Stimulated activated CD4-positive, alpha-beta T cell treated with anti-CD3 and anti-CD28 coated beads, Interleukin-1b, Interleukin-23, amount 100 ng/mL, for 48 hours (primary cell): ENCODE data around the gene PABPN1L.
"Not testable (repeated sequence)": the region's sequence is repeated elsewhere in the genome, so short reads cannot be mapped to it uniquely, and the experiment has no call there.

Experiments used
- DNase-seq: peaks from one replicate; pipeline ENCODE4 v3.0.0-alpha.2; 2020

The PABPN1L gene

DNA sequence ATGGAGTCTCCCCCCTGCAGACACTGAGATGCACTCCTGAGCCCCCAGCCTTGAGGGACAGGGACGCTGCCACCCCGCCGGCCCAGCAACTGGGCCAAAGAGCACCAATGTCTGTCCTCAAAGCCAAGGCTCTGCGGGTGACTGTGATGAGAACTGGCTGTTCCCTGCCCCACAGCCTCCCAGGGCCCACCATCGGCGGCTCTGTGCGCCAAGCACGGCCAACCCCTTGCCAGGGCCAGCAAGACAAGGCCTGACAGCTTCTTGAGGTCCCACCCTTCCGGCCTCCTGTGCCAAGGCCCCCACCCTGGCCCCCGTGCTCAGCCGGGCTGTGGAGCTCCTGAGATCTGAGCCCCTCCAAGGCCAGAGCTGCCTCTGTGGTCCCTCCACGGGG lies 34.2 kb upstream of the PABPN1L start:
- DNase-seq, result no peak

DNA sequence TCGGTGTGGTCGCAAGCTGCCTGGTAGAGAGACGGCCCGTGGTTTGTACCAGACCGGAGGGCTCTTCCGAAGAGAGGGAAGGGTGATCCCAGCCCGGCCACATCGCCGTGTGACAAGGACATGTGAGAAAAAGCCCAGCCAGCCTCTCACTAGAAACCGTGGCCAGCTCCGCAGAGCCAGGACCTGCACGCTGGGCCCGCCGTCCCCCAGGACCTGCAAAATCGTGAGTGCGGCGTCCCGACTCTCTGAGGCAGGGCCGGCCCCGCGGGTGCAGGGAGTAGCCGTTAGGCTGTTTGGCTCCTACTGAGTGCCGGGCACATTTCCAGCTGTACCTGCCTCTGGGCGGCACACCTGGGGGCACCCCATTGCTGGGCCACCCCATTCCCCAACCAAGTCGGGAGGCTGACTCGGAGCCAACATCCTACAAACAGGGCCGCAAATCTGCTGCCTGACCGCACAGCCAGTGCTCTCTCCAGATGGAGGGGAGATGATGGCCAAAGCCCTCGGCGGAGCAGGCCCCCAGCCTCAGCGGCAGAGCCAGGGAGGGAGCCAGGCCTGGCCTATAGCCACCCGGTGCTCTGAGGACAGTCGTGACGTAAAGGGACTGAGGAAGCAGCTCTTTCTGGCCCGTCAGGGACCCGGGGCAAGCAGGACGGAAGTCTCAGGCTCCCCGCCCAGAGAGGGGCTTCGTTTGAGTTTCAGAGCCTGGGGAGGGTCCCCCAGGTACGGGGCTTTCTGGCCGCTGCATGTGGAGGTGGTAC lies 33.6 kb upstream of the PABPN1L start:
- no peak for DNase-seq

DNA sequence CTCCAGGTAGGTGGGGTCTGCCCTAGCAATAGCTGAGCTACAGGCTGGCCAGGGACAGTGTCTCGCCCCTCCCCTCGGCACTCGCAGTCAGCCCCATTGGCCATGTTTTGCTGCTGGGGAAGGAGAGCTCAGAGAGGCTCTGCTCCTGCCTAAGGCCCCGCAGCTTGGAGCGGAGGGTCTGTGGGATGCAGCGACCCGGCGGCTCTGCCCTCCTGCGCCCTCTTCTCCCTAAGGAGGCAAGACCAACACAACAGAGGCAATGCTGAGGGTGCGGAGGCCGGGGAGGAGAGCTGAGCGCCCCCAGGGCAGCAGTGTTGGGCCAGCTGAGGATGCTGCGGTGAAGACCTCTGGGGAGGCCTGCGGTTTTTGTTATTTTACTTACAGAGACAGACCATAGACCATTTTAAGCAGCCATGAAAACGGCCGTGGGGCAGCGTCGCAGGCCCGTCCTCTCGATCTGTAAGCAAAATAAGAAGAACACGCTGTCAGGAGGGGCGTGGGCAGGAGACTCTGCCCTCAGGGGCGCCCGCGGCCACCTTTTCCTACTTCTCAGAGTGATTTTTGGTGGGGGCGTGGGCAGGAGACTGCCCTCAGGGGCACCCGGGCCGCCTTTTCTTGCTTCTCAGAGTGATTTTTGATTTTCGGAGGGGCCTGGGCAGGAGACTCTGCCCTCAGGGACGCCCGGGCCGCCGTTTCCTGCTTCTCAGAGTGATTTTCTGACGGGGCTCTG lies 31.4 kb upstream of the PABPN1L start:
- no peak for DNase-seq

DNA sequence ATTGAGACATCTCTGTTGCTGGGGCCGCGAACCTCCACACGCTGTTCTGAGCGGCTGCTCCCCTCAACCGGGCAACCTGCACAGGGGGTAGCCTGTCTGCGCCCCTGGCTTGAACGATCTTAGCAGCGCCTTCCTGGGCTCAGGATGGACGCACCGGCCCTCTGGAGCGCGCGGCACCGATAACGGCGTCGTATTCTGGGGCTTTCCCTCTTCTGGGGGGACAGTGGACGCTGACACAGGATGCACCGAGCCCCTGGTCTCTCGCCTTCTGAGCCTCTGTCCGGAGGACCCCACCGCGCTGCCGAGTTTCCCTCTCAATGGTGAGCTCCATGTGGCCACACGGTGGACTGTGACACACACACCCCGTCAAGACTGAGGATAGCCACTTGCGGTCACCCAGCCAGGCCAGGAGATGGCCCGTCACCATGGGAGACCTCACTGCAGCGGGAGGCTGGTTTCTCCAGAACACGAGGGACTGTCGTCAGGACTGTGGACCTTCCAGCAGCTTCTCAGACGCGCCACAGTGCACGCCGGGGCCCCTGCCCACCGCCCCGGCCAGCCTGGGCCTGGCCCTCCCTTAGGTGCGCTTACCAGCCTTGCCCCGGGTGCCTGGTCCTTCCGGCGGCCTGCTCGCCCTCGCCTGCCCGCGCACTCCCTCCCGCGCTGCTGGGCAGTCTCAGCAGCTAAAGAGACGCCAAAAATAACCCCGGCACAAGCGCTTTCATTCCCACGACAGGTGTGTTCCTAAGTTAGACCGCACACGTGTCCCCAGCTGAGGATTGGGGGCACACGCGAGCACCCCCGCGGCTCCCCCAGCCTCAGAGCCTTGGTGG lies 30.0 kb upstream of the PABPN1L start:
- no peak for DNase-seq

DNA sequence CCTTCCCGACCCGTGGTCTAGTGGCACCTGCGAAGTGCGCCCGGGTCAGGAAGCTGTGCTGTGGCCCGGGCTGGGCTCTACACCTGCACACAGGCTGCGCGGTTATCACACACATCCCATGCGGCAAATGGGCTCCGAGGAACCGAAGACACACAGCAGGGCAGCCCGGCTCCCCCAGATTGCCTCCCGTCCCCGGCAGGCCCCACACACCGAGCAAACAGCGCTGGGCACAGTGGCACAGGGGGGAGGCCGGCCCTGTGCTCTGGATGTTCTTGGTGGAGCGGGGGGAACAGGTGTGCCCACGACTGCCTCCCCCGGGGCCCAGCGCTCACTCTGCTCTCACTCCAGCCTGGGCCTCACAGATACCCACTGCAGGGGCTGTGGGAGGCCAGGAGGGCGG lies 28.9 kb upstream of the PABPN1L start:
- DNase-seq, result no peak

DNA sequence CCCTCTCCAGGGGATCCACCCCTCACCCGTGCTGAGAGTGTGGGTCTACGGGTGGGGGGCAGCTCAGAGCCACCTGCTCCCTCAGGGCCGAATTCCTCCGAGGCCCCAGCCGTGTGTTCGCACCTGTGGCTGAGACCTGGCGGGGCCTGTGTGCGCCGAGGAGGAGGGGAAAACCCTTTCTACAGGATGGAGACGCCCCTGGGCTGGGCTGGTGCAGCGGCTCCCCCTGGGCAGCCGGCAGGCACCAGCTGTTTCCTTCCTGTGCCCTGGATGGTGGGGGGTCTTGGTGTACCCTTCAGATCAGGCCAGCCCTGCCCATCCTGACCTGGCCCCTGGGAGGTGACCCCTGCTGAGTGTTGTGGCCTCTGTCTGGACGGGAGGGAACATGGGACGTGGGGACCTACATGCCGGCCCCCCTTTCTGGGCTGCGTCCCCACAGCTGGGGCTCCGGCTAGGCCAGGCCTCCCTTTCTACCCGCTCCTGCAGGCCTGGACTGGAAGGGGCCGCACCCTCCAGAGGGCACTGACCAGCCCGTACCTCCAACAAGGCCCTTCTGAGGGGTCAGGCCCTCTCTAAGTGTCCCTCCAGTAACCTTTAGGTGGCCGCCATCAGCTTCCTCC lies 28.3 kb upstream of the PABPN1L start:
- no peak for DNase-seq

DNA sequence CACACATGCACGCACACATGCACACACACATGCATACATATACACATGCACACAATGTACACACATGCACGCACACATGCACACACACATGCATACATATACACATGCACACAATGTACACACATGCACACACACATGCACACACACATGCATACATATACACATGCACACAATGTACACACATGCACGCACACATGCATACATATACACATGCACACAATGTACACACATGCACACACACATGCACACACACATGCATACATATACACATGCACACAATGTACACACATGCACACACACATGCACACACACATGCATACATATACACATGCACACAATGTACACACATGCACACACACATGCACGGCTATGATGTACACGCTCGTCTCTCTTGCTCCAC lies 27.8 kb upstream of the PABPN1L start:
- DNase-seq, result not testable (repeated sequence)

DNA sequence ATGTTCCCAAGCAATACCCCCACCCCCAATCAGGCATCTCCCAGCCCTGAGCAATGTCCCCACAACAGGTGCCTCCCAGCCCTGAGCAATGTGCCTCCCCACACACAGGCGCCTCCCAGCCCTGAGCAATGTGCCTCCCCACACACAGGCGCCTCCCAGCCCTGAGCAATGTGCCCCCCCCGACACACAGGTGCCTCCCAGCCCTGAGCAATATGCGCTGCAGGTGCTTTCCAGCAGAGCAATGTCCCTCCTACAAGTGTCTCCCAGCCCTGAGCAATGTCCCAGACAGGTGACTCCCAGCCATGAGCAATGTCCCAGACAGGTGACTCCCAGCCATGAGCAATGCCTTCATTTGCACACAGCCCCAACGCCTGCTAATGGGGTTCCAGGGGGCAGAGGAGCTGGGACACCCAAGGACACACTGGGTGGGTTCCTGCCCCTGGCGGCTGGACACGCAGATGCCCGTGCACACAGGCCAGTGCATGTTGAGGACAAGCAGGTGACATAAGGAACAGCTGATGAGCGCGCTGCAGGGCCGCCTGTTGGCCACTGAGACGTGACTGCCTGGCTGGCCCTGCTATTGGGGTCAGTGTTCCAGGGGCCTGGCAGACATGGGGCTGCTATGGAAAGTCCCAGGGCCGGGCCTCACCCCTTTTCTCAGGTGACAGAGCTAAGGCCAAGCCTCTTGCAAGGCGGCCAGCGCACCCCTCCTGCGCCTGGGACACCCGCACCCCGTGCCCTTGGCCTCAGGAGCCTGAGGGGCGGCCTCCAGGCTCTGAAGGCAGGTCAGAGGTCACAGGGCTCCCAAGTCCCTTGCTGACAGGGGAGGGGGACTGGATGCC lies 26.9 kb upstream of the PABPN1L start:
- DNase-seq, result no peak

DNA sequence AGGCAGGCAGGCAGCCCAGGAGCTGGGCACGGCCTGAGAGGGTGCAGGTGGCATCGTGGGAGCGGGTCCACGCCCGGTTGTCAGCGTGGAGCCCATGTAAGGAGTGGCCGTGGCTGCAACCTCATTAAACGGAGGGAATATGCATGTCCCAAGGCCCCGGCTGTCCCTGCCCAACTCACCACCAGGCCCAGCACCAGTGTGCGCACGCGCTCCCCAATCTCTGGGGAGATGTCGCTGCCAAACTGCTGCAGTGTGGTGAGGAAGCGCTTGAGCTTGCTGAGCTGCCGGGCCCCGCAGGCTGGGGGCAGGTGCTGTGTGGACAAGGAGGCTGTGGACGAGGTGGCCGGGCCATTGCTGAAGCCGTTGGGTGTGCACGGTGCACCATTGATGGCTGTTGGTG lies 25.6 kb upstream of the PABPN1L start:
- DNase-seq, result no peak

DNA sequence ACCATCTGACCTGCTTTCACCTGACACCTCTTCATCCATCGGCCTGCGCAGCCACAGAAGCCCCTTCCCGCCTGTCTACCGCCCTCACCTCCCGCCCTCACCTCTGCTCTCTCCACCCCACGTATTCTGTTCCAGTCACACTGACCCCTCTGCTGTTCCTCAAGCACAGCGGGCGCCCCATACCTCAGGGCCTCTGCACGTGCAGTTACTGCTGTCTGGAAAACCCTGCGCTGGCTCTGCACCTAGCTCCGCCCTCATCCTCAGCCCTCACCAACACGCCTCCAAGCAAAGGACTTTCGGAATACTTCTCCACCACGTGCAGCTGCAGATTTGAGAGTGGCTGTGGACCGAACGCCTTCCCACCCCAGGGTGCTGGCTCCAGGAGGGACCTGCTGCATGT lies 24.6 kb upstream of the PABPN1L start:
- no peak for DNase-seq

DNA sequence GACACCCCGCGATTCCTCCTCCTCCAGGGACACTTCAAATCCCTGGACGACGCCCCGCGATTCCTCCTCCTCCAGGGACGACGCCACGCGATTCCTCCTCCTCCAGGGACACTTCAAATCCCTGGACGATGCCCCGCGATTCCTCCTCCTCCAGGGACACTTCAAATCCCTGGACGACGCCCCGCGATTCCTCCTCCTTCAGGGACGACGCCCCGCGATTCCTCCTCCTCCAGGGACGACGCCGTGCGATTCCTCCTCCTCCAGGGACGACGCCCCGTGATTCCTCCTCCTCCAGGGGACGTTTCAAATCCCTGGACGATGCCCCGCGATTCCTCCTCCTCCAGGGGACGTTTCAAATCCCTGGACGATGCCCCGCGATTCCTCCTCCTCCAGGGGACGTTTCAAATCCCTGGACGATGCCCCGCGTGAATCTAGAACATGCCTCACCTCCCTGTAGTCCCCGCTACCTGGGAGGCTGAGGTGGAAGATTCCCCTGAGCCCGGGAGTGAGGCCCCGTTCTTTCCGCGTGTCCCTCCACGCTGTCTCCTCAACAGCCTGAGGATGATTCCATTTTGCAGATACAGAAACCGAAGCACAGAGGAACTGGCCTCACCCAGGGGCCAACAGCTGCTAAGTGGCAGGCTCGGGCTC lies 23.4 kb upstream of the PABPN1L start:
- not testable (repeated sequence) for DNase-seq

DNA sequence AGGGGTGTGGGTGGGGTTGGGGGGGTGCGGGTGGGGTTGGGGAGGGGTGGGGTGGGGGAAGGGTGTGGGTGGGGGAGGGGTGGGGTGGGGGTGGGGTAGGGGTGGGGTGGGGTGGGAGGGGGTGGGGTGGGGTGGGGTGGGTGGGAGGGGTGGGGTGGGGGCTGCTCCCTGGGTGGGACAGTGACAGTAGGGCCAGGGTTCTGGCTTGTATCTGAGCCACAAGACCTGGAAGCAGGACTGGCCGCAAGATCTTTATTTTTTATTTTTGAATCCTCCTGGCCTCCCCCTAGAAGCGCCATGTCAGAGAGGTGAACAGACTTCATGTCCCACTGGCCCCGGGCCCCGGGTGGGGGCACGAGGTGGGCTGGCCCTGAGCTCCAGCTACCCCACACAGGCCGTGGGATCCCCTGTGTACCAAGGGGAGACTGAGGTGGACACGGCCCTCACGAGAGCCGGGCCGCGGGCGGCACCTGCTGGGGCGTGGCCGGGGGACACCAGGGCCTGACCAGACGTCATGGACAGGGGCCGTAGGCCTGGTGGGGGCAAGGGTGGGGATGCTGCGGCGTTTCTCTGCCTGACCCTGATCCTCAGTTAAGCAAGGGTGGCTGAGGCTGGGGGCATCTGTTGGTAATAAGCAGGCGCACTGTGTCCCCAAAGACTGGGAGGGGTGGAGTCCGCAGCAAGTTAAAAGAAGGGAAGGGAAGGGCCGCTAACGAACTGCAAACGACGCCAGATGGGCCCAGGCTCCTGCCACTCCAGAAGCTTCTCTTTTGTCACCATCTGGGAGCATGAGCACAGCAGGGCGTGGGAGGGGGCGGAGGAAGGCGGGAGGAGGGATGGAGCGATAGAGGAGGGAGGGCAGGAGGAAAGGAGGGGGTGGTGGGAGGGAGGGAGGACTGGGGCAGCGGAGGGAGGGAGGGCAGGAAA lies 22.3 kb upstream of the PABPN1L start:
- no peak for DNase-seq

DNA sequence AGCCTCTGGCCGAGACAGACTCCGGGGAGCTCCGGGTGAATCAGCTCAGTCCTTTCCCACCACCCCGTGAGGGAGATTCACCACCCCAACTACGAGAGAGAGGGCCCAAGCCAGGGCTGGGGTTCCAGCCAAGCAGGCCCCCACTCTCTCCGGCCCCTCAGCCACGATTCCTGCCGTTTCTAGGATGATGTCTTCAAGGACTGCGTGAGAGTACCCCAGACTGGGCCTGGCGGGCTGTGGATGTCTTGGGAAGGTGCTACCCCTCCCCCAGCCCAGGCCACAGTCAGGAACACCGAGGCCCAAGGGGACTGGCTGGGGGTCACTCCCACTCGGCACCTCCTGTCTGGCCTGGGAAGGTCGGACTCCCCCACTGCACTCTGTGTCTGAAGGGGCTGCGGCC lies 21.6 kb upstream of the PABPN1L start:
- DNase-seq, result no peak

DNA sequence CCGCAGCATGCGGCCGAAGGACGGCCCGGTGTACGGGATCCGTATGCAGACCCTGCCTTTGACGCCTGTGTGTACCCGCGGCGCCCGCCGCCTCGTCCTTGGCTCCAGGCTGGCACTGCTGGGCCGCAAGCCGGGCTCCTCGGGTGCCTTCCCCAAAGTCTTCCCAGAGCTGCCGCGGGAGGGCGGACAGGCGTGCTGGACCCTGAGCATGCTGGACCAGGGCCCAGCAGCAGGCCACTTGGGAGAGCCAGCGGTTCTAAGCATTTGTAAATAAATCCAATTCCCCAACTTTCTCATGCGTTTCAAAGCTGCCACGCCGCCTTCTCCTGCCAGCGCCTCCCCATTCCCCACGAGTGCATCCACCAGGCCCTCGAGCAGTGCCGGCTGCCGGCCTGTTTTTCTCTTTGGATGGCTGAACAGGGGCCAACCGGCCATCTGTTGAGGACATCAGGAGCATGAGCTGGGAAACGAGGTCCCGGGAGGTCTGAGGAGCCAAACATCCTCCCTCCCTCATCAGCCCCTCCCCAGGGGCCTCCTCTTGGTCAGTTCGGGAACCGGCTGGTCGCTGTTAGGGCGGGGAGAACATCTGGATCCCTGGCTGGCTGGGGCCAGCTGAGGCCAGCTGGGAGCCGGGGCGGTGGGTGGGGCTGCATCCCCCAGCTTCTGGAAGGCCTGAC lies 20.5 kb upstream of the PABPN1L start:
- no peak for DNase-seq

DNA sequence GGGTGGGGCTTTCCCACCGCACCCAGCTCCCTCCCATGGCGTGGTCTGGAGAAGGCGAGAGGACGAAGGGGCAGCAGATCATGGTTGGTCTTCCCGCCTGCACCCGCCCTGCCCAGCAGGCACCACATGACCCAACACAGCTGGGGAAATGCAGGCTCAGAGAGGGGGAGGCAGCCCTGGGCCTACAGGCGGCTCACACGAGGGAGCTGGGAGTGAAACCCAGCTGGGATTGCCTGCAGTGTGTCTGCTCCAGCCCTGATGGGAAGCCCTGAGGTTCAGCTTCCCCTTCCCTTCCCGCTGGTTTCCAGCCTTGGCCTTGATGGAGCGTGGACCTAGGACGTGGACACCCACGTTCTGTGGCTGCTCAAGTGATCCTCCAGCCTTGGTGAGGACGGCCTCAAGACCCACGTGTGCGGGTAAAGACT lies 20.0 kb upstream of the PABPN1L start:
- no peak for DNase-seq

DNA sequence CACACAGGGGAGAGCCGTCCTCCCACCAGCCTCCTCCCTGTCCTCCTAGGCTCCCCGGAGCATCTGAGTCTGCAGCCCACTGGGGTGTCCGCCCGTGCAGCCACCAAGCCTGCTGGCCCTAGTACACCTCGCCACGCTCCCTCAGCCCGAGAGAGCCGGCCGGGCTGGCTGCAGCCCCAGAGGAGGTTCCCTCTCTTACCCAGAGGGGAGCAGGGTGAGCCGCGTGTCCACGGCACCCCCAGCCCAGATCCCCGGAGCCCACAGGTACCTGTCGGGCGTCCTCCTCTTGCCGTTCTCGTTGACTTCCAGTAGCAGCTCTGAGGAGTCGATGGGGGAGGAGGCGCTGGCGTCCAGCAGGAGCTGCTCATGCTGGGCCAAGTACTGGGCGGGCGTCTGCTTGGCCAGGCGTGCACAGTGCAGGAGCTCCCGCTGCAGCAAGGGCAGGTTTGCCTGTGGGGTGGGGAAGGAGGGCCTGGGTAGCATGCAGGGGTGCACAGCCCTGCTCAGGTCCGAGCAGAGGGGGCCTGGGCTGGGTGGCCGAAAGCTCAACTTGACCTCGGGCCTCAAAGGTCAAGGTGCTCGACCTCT lies 19.3 kb upstream of the PABPN1L start:
- no peak for DNase-seq

DNA sequence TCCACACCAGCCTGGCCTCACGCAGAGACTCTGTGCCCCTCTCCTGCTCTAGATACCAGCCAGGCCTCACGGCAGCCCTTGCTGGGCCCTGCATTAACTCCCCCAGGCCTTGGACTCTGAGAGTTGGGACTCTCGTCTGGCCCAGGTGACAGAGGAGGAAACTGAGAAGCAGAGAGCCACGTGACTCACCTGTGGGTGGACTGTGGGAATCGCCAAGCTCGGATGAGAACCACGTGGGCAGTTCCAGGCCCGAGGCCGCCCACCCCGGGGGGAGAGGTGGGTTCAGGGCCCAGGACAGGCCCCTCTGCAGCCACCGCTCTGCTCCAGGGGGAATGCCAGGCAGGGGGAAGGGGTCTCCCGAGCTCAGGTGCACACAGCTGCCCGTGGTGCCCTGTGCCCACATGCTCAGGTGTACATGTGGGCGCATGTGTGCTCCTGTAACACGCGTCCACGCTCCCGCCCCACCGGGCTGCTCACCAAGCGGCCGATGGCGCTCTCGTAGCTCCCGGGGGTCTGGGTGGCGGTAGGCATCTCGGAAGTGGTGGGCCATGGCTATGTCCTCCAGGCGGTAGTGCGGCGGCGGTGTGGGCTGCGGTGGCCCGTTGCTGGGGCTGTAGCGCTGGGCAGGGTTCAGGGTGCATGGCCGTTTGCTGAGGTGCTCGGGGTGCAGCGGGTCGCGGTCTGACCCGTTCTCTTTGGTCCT lies 18.3 kb upstream of the PABPN1L start:
- DNase-seq, result no peak

DNA sequence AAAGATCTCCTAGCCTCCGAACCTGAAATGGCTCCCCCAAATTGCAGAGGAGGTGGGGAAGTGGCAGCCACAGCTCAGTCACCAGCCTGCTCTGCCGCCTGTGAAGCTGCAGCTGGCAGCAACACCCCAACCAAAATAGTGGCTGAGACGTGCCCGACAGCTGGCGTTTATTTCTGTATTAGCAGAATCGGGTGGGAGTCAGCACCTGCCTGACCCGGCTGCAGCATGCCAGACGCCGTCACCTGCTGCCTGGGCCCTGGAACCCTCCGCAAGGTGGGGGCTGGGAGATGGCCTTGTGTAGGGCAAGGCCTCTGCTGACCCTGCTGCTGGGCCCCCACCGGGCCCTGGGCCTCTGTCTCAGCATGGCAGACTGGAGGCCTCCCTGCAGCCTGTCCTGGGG lies 17.5 kb upstream of the PABPN1L start:
- DNase-seq, result no peak
